ENCODE data around the gene SHD. TPM values are rescaled to one million over a fixed set of nuclear protein-coding genes. Genes with fewer than 3 reads are reported as not detected.
"Not testable (repeated sequence)": the region's sequence is repeated elsewhere in the genome, so short reads cannot be mapped to it uniquely, and the experiment has no call there.

The SHD gene
- not detected in 2 replicates for total RNA-seq
- not detected in 2 replicates for polyA plus RNA-seq
- not detected in 2 replicates for polyA plus RNA-seq (2012)
- not detected in 2 replicates for polyA minus RNA-seq (ENCODE audit: low replicate concordance)

GRCh38 chr19:4278419-4279266 lies at the start of gene SHD:
TSS of gene SHD (plus strand) at chr19:4279266. CDS start at chr19:4280064, 798 bp downstream.
- Histone ChIP-seq H3K4me2 (ENCODE audit: extremely low read depth, insufficient read depth, low read length) (no peak within 1 kb of the TSS), H3K27me3 (ENCODE audit: control insufficient read depth, insufficient read depth, low read length) (peaks cover 19% of the 10 kb centered on the region), H4K20me1 (ENCODE audit: control insufficient read depth, extremely low read depth, insufficient read depth, low read length) (no peaks in the 10 kb centered on the region), H3K9me3 (ENCODE audit: control insufficient read depth, insufficient read depth, low read depth, low read length) (no peaks in the 10 kb centered on the region), H3K79me2 (ENCODE audit: control insufficient read depth, insufficient read depth, low read length) (no peaks in the 10 kb centered on the region), H3K4me3 (replicated peaks in 1 of 4; ENCODE audit: control extremely low read depth in 1 of 4, insufficient read depth in 1 of 4, low read depth in 3 of 4, low read length in 4 of 4) (no peak within 1 kb of the TSS), H2AFZ (ENCODE audit: low read length) (no peak within 1 kb of the TSS), H3K9ac (ENCODE audit: insufficient read depth, low read length) (no peak within 1 kb of the TSS), H3K27ac (ENCODE audit: insufficient read depth, low read length) (no peak within 1 kb of the TSS), H3K36me3 (ENCODE audit: control insufficient read depth, insufficient read depth, low read length) (no peaks in the 10 kb centered on the region), H3K4me1 (ENCODE audit: control insufficient read depth, extremely low read depth, insufficient read depth, low read length) (no peaks in the 10 kb centered on the region)
- no peak for DNase-seq (ENCODE audit: low read depth in 2 of 2)
- TF ChIP-seq CTCF (conservative IDR thresholded peaks at IDR 0.05 in 1 of 2, IDR thresholded peaks at IDR 0.05 in 1 of 2; ENCODE audit: low read depth in 1 of 2, low read length in 2 of 2) (no peak), EZH2 (IDR thresholded peaks at IDR 0.05; ENCODE audit: low read length, missing control alignments) (no peak)

GRCh38 chr19:4230237-4230636 lies 48.8 kb upstream of the SHD start:
- not testable (repeated sequence) for H3K4me1 ChIP-seq (ENCODE audit: control insufficient read depth, extremely low read depth, insufficient read depth, low read length); H2AFZ ChIP-seq (ENCODE audit: low read length); H3K27ac ChIP-seq (ENCODE audit: insufficient read depth, low read length); H4K20me1 ChIP-seq (ENCODE audit: control insufficient read depth, extremely low read depth, insufficient read depth, low read length); H3K4me3 ChIP-seq (replicated peaks in 1 of 4; ENCODE audit: control extremely low read depth in 1 of 4, insufficient read depth in 1 of 4, low read depth in 3 of 4, low read length in 4 of 4); H3K9me3 ChIP-seq (ENCODE audit: control insufficient read depth, insufficient read depth, low read depth, low read length); H3K79me2 ChIP-seq (ENCODE audit: control insufficient read depth, insufficient read depth, low read length); DNase-seq (ENCODE audit: low read depth in 2 of 2); H3K4me2 ChIP-seq (ENCODE audit: extremely low read depth, insufficient read depth, low read length); H3K9ac ChIP-seq (ENCODE audit: insufficient read depth, low read length); H3K36me3 ChIP-seq (ENCODE audit: control insufficient read depth, insufficient read depth, low read length)
- H3K27me3 ChIP-seq (ENCODE audit: control insufficient read depth, insufficient read depth, low read length), result peaks cover 11% of the 10 kb centered on the region

- not testable (repeated sequence) for H3K4me1 ChIP-seq (ENCODE audit: control insufficient read depth, extremely low read depth, insufficient read depth, low read length); H3K4me3 ChIP-seq (replicated peaks in 1 of 4; ENCODE audit: control extremely low read depth in 1 of 4, insufficient read depth in 1 of 4, low read depth in 3 of 4, low read length in 4 of 4)
Measured at GRCh38 chr19:4231521-4231920, 47.5 kb upstream of the SHD start.

GRCh38 chr19:4232139-4232538 lies 46.9 kb upstream of the SHD start:
- H2AFZ ChIP-seq (ENCODE audit: low read length); H3K4me3 ChIP-seq (replicated peaks in 1 of 4; ENCODE audit: control extremely low read depth in 1 of 4, insufficient read depth in 1 of 4, low read depth in 3 of 4, low read length in 4 of 4); H3K9ac ChIP-seq (ENCODE audit: insufficient read depth, low read length); H3K27ac ChIP-seq (ENCODE audit: insufficient read depth, low read length); H3K4me2 ChIP-seq (ENCODE audit: extremely low read depth, insufficient read depth, low read length); H4K20me1 ChIP-seq (ENCODE audit: control insufficient read depth, extremely low read depth, insufficient read depth, low read length); H3K9me3 ChIP-seq (ENCODE audit: control insufficient read depth, insufficient read depth, low read depth, low read length); H3K36me3 ChIP-seq (ENCODE audit: control insufficient read depth, insufficient read depth, low read length); H3K4me1 ChIP-seq (ENCODE audit: control insufficient read depth, extremely low read depth, insufficient read depth, low read length); DNase-seq (ENCODE audit: low read depth in 2 of 2); H3K79me2 ChIP-seq (ENCODE audit: control insufficient read depth, insufficient read depth, low read length): not testable (repeated sequence)
- H3K27me3 ChIP-seq (ENCODE audit: control insufficient read depth, insufficient read depth, low read length), result peaks cover 11% of the 10 kb centered on the region

More at GRCh38 chr19:4231521-4231920, 47.5 kb upstream of the SHD start:
- not testable (repeated sequence) for H3K79me2 ChIP-seq (ENCODE audit: control insufficient read depth, insufficient read depth, low read length); H3K9ac ChIP-seq (ENCODE audit: insufficient read depth, low read length); H3K9me3 ChIP-seq (ENCODE audit: control insufficient read depth, insufficient read depth, low read depth, low read length); H3K27ac ChIP-seq (ENCODE audit: insufficient read depth, low read length); H3K36me3 ChIP-seq (ENCODE audit: control insufficient read depth, insufficient read depth, low read length); H3K4me2 ChIP-seq (ENCODE audit: extremely low read depth, insufficient read depth, low read length); H2AFZ ChIP-seq (ENCODE audit: low read length); H4K20me1 ChIP-seq (ENCODE audit: control insufficient read depth, extremely low read depth, insufficient read depth, low read length); DNase-seq (ENCODE audit: low read depth in 2 of 2)
- H3K27me3 ChIP-seq (ENCODE audit: control insufficient read depth, insufficient read depth, low read length), result peaks cover 11% of the 10 kb centered on the region

Measured in fibroblast of lung (primary cell).